Measurements from ENCODE around the gene F7. TPM values are rescaled to one million over a fixed set of nuclear protein-coding genes. Genes with fewer than 3 reads are reported as not detected.

Gene F7
- total RNA-seq, 4 donors from 2014 or later: 0.69 TPM; not detected in 3

DNA sequence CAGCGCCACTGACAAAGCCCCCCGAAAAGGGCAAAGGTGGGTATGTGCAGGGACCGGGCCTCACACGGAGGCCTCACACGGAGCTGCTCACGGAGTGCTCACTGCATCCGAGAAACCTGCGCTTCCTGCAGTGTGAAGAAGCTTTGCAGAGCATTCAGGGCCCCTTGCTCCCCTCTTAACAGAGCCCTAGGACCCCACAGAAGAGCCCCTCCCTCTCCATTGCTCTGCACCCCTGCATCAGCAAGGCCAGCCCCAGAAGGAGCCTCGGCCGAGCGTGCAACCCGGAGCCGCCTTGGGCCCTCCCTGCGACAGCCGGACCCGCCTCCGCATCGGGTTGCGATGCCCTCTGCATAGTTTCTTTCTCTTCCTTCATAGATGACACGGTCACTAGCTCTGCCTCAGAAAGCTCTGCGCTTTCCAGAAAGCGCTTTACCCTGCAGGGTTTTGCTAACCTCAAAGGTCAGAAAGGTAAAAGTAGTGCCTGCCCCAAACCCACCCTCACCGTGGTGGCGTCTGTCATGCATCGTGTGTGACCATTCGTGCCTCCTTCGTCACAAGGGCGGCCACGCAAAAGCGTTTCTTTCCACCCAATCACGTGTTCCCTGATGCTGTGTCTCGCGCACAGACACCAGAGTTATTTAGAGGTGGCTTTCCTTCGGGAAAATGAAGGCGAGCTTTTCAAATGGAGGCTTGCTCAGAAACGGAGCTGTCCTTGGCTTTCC is 15.7 kb upstream of the F7 start:
- Histone ChIP-seq H3K9me3 (no peaks in the 10 kb centered on the region), H3K4me1 (no peaks in the 10 kb centered on the region), H3K36me3 (no peaks in the 10 kb centered on the region), H3K27me3 (no peaks in the 10 kb centered on the region), H3K27ac (no peak overlapping the region), H3K4me3 (no peak overlapping the region)
- no peak for TF ChIP-seq POLR2A (IDR thresholded peaks at IDR 0.05)
- TF ChIP-seq, protein P1, sequence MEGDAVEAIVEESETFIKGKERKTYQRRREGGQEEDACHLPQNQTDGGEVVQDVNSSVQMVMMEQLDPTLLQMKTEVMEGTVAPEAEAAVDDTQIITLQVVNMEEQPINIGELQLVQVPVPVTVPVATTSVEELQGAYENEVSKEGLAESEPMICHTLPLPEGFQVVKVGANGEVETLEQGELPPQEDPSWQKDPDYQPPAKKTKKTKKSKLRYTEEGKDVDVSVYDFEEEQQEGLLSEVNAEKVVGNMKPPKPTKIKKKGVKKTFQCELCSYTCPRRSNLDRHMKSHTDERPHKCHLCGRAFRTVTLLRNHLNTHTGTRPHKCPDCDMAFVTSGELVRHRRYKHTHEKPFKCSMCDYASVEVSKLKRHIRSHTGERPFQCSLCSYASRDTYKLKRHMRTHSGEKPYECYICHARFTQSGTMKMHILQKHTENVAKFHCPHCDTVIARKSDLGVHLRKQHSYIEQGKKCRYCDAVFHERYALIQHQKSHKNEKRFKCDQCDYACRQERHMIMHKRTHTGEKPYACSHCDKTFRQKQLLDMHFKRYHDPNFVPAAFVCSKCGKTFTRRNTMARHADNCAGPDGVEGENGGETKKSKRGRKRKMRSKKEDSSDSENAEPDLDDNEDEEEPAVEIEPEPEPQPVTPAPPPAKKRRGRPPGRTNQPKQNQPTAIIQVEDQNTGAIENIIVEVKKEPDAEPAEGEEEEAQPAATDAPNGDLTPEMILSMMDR (IDR thresholded peaks at IDR 0.05): no peak
- DNase-seq: no peak
- intact Hi-C loops (cut with DNase I; ENCODE audit: low total_unique reads): no loop called here

DNA sequence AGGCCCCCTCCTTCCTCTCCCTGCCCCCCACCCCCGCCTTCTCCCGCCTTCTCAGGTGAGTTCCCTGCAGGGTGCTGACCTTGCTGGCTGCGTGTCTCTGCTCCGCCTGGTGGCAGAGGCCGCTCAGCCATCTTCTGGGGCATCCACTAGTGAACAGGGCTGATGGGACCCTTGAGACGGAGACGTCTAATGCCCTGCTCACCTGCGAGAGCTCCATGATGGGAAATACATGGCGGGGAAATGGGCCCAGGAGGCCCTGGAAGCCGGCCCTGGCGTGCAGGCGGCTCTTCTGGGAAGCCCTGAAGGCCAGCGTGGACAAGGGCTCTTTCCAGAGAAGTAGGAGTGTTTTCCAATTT is 15.2 kb upstream of the F7 start:
- TF ChIP-seq POLR2A (IDR thresholded peaks at IDR 0.05): no peak
- TF ChIP-seq, protein P1 (IDR thresholded peaks at IDR 0.05): no peak
- Histone ChIP-seq H3K9me3 (no peaks in the 10 kb centered on the region), H3K4me1 (no peaks in the 10 kb centered on the region), H3K27ac (no peak overlapping the region), H3K4me3 (no peak overlapping the region), H3K36me3 (no peaks in the 10 kb centered on the region), H3K27me3 (no peaks in the 10 kb centered on the region)
- DNase-seq: no peak
- intact Hi-C loops (cut with DNase I; ENCODE audit: low total_unique reads): no loop called here

DNA sequence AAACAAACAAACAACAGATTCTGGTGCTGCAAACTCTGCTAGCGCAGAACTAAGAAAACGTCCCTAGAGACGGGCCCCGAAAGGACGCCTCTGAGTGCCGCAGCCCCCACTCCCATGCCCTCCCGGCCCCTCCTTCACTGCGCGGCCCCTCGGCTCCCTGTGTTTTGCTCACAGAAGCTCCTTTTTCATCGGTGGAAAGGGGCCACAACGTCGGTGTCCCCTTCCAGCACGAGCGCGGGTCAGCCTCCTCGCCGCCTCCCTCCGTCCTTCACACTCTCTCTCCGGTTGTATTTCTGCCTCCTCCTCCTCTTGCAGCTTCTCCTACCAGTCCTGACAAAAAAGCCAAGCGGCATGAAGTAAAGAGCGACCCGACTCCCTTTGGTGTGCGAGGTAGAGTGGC is 14.8 kb upstream of the F7 start:
- Histone ChIP-seq H3K4me1 (no peaks in the 10 kb centered on the region), H3K9me3 (no peaks in the 10 kb centered on the region), H3K27me3 (no peaks in the 10 kb centered on the region), H3K36me3 (no peaks in the 10 kb centered on the region), H3K27ac (no peak overlapping the region), H3K4me3 (no peak overlapping the region)
- no peak for DNase-seq
- TF ChIP-seq, protein P1 (IDR thresholded peaks at IDR 0.05): no peak
- intact Hi-C loops (cut with DNase I; ENCODE audit: low total_unique reads): no loop called here

DNA sequence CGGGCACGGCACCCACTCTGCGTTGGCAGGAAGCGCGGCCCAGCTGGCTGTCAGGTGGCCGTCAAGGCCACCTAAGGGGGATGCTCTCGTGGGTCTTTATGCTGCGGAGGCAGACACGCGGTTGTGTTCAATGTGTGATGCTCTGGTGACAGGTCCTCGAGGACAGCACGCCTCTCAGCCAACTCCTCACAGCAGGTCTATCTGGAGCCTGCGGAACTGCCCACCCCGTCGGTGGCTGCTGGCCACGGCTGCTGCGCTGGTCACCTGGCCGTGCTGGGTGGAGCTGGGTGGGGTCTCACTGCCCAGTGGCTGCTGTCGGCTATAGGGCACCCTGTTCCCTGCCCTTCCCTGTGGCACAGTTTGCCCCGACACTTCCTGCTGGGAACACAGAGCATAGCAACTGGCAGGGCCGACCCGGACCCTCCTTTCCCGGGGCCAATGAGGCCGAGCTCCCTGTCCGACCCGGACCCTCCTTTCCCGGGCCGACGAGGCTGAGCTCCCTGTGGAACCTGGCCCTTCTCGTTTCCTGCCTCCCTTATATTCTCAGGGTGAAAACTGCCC is 14.3 kb upstream of the F7 start:
- Histone ChIP-seq H3K4me1 (no peaks in the 10 kb centered on the region), H3K27me3 (no peaks in the 10 kb centered on the region), H3K27ac (no peak overlapping the region), H3K4me3 (no peak overlapping the region), H3K36me3 (no peaks in the 10 kb centered on the region), H3K9me3 (no peaks in the 10 kb centered on the region)
- intact Hi-C loops (cut with DNase I; ENCODE audit: low total_unique reads): no loop called here
- DNase-seq: no peak
- TF ChIP-seq, protein P1 (IDR thresholded peaks at IDR 0.05): no peak
- no peak for TF ChIP-seq POLR2A (IDR thresholded peaks at IDR 0.05)

DNA sequence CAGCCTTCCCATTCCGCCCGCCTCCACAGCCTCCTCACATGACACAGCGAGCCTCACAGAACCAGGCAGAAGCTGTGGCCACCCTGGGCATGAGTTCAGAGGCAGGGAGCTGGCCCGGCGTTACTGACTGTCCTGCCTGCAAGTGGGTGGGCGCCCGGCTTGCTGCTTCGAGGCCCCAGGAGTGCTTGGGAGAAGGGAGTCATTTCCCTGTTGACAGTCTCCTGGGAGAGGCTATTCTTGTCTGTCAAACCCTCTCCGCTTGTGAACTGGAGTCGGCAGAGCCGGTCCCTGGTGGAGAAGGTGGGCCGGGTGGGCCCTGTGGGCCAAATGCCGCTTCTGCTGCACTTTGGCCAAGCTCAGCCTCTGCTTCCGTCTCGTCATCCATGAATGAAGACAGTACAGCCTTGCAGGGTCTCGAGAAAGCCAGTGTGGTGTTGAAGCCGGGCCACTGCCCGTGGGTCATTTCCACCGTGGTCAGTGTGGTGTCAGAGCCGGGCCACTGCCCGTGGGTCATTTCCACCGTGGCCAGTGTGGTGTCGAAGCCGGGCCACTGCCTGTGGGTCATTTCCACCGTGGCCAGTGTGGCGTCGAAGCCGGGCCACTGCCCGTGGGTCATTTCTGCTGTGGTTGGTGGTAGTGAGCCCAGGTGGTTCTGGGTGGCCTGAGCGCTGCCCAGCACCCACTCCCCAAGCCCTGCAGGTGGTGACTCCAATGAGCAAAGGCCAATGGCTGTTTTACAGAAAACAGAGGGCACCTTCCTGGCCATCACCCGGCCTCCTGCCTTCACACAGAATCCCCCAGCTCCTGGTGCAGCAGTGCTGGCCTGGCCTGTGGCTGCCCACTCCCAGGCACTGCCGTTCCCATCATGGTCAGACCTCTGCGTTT is 13.5 kb upstream of the F7 start:
- Histone ChIP-seq H3K27me3 (no peaks in the 10 kb centered on the region), H3K36me3 (no peaks in the 10 kb centered on the region), H3K27ac (no peak overlapping the region), H3K4me3 (no peak overlapping the region), H3K4me1 (no peaks in the 10 kb centered on the region), H3K9me3 (no peaks in the 10 kb centered on the region)
- TF ChIP-seq, protein P1 (IDR thresholded peaks at IDR 0.05): no peak
- no peak for TF ChIP-seq POLR2A (IDR thresholded peaks at IDR 0.05)
- intact Hi-C loops (cut with DNase I; ENCODE audit: low total_unique reads): no loop called here
- DNase-seq: no peak
